HepG2 (cell line): ENCODE results near the gene FBXO7. TPM values are rescaled to one million over a fixed set of nuclear protein-coding genes. Genes with fewer than 3 reads are reported as not detected.
A peak's percentile ranks its signal among the peaks of the same experiment; 100 is the strongest.

Experiments
- AHR ChIP-seq: IDR thresholded peaks from 2 replicates; pipeline ENCODE4 v1.6.1; 2018; ENCODE audit warnings: missing genetic modification reagents, missing compliant biosample characterization
- ATF1 ChIP-seq: IDR thresholded peaks from 2 replicates; pipeline ENCODE4 v1.6.1; 2016; ENCODE audit warnings: mild to moderate bottlenecking, control low read depth
- ATF7 ChIP-seq, 2 experiments: fragments of 450-650 bp in 1 of 2; sonication (generic) in 1 of 2; formaldehyde crosslinking in 1 of 2; IDR thresholded peaks; 2 replicates each; pipeline versions ENCODE4 v1.4.0 to v1.6.1; 2016 to 2020; ENCODE audit warnings: antibody characterized with exemption in 1 of 2, mild to moderate bottlenecking in 1 of 2, missing genetic modification reagents in 1 of 2
- ELF3 ChIP-seq: IDR thresholded peaks from 2 replicates; pipeline ENCODE4 v1.6.1; 2016; ENCODE audit warnings: missing genetic modification reagents, missing compliant biosample characterization
- FIP1L1 ChIP-seq: fragments of 200-400 bp; formaldehyde crosslinking; IDR thresholded peaks from 2 replicates; pipeline ENCODE4 v1.6.1; 2018; ENCODE audit warnings: low read depth, mild to moderate bottlenecking, low read length, moderate library complexity, borderline replicate concordance; ENCODE audit not compliant: insufficient read depth
- FOSL2 ChIP-seq: sonication (generic); formaldehyde crosslinking; IDR thresholded peaks from 2 replicates; pipeline ENCODE4 v1.4.0; 2020; ENCODE audit warnings: missing genetic modification reagents
- HCFC1 ChIP-seq: fragments of 150-350 bp; IDR thresholded peaks from 2 replicates; pipeline ENCODE4 v1.6.1; 2014; ENCODE audit warnings: low read depth, low read length
- HDAC6 ChIP-seq: fragments of 200-600 bp; sonication (generic); IDR thresholded peaks from 2 replicates; pipeline ENCODE4 v1.7.0; 2017; ENCODE audit warnings: mild to moderate bottlenecking, antibody characterized with exemption, low read length, low read depth
- IRF2 ChIP-seq: IDR thresholded peaks from 2 replicates; pipeline ENCODE4 v1.6.1; 2018; ENCODE audit warnings: missing genetic modification reagents, missing compliant biosample characterization
- MYNN ChIP-seq: sonication (generic); formaldehyde crosslinking; IDR thresholded peaks from 2 replicates; pipeline ENCODE4 v1.4.0; 2020; ENCODE audit warnings: mild to moderate bottlenecking, low read depth, missing genetic modification reagents
- NCOA1 ChIP-seq: sonication (generic); formaldehyde crosslinking; IDR thresholded peaks from 2 replicates; pipeline ENCODE4 v1.9.0; 2021; ENCODE audit warnings: missing genetic modification reagents
- NCOA5 ChIP-seq: sonication (generic); formaldehyde crosslinking; IDR thresholded peaks from 2 replicates; pipeline ENCODE4 v1.4.0; 2020; ENCODE audit warnings: missing genetic modification reagents
- NR0B2 ChIP-seq: sonication (generic); formaldehyde crosslinking; IDR thresholded peaks from 2 replicates; pipeline ENCODE4 v1.4.0; 2020; ENCODE audit warnings: mild to moderate bottlenecking, missing genetic modification reagents
- POGZ ChIP-seq: sonication (generic); formaldehyde crosslinking; IDR thresholded peaks from 2 replicates; pipeline ENCODE4 v1.4.0; 2020; ENCODE audit warnings: mild to moderate bottlenecking, missing genetic modification reagents
- RAD51 ChIP-seq: fragments of 450-650 bp; IDR thresholded peaks from 2 replicates; pipeline ENCODE4 v1.6.1; 2016; ENCODE audit warnings: borderline replicate concordance
- SALL1 ChIP-seq: sonication (generic); formaldehyde crosslinking; IDR thresholded peaks from 2 replicates; pipeline ENCODE4 v1.8.0; 2022; ENCODE audit warnings: mild to moderate bottlenecking, missing genetic modification reagents
- SP5 ChIP-seq: IDR thresholded peaks from 2 replicates; pipeline ENCODE4 v1.6.1; 2016; ENCODE audit warnings: low read depth, borderline replicate concordance
- TOPORS ChIP-seq: sonication (generic); formaldehyde crosslinking; IDR thresholded peaks from 2 replicates; pipeline ENCODE4 v1.8.0; 2023; ENCODE audit warnings: mild to moderate bottlenecking, missing genetic modification reagents
- ZBTB20 ChIP-seq: sonication (generic); formaldehyde crosslinking; IDR thresholded peaks from 2 replicates; pipeline ENCODE4 v1.8.1; 2023; ENCODE audit warnings: missing genetic modification reagents, low read depth, mild to moderate bottlenecking, borderline replicate concordance
- ZBTB7A ChIP-seq: sonication (generic); formaldehyde crosslinking; IDR thresholded peaks from 2 replicates; pipeline ENCODE4 v1.8.0; 2022; ENCODE audit warnings: mild to moderate bottlenecking, missing genetic modification reagents
- ZKSCAN1 ChIP-seq: fragments of 150-350 bp; IDR thresholded peaks from 2 replicates; pipeline ENCODE4 v1.6.1; 2014; ENCODE audit warnings: low read length
- ZNF224 ChIP-seq: sonication (generic); formaldehyde crosslinking; IDR thresholded peaks from 2 replicates; pipeline ENCODE4 v1.5.0; 2020; ENCODE audit warnings: mild to moderate bottlenecking, missing genetic modification reagents
- ZNF446 ChIP-seq: sonication (generic); formaldehyde crosslinking; IDR thresholded peaks from 2 replicates; pipeline ENCODE4 v1.5.0; 2020; ENCODE audit warnings: mild to moderate bottlenecking, missing genetic modification reagents
- ZNF451 ChIP-seq: sonication (generic); formaldehyde crosslinking; IDR thresholded peaks from 2 replicates; pipeline ENCODE4 v1.5.0; 2020; ENCODE audit warnings: mild to moderate bottlenecking, missing genetic modification reagents
- ZNF589 ChIP-seq: sonication (generic); formaldehyde crosslinking; conservative IDR thresholded peaks from 2 replicates; pipeline ENCODE4 v1.8.0; 2022; ENCODE audit warnings: mild to moderate bottlenecking, moderate library complexity, missing genetic modification reagents
- ZNF816 ChIP-seq: sonication (generic); formaldehyde crosslinking; IDR thresholded peaks from 2 replicates; pipeline ENCODE4 v1.8.0; 2022; ENCODE audit warnings: missing genetic modification reagents, mild to moderate bottlenecking, borderline replicate concordance
- polyA plus RNA-seq, 8 experiments: library from polyadenylated mRNA; depleted of rRNA in 3 of 8; stranded (reverse) in 7 of 8; unstranded in 1 of 8; fragments of >200 nt; fragmentation: Illumina TruSeq in 4 of 8; extraction: Trizol in 4 of 8; gene quantifications; 2 replicates each; pipeline versions ENCODE4 v1.2.1 to v1.2.3, GENCODE V29; 2011 to 2016; ENCODE audit warnings: low read depth in 4 of 8, missing spikeins in 1 of 8, mixed read lengths in 1 of 8; ENCODE audit not compliant: insufficient read depth in 1 of 8
- total RNA-seq, 5 experiments: library from RNA; depleted of rRNA; stranded (reverse); fragments of >200 nt; fragmentation: Illumina TruSeq; extraction: Trizol; gene quantifications; 2 replicates each; pipeline ENCODE4 v1.2.3, GENCODE V29; 2016; ENCODE audit warnings: low read depth in 1 of 5
- TF ChIP-seq, protein P1 (sequence below): sonication (generic); formaldehyde crosslinking; IDR thresholded peaks from 2 replicates; pipeline ENCODE4 v1.5.0; 2020; ENCODE audit warnings: mild to moderate bottlenecking, missing genetic modification reagents, borderline replicate concordance
- TF ChIP-seq, protein P2 (sequence below): IDR thresholded peaks from 2 replicates; pipeline ENCODE4 v1.6.1; 2012; ENCODE audit warnings: low read depth, low read length, improper control_type of control experiment

The FBXO7 gene
- total and polyA plus RNA-seq, 2 of the 13 experiments (the other 11 are each of a cell fraction or from before 2014, with no cell fraction given), result 105 to 172 TPM

GRCh38 chr22:32512267-32512982, 37.8 kb downstream of the FBXO7 start (continued):
- TF ChIP-seq, protein P1, sequence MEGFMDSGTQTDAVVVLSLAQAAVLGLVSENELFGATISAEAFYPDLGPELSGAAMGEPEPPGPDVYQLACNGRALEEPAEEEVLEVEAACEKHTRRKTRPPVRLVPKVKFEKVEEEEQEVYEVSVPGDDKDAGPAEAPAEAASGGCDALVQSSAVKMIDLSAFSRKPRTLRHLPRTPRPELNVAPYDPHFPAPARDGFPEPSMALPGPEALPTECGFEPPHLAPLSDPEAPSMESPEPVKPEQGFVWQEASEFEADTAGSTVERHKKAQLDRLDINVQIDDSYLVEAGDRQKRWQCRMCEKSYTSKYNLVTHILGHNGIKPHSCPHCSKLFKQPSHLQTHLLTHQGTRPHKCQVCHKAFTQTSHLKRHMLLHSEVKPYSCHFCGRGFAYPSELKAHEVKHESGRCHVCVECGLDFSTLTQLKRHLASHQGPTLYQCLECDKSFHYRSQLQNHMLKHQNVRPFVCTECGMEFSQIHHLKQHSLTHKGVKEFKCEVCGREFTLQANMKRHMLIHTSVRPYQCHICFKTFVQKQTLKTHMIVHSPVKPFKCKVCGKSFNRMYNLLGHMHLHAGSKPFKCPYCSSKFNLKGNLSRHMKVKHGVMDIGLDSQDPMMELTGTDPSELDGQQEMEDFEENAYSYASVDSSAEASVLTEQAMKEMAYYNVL (CRISPR knock-in tag), result peak; percentile 36; the same call in 1 of the 2 replicates
- no peak for TF ChIP-seq AHR (CRISPR knock-in tag)
- no peak for TF ChIP-seq MYNN
- TF ChIP-seq NCOA5 (CRISPR knock-in tag), result no peak
- no peak for TF ChIP-seq HDAC6
- peak; percentile 86; the same call in 1 of the 2 replicates for TF ChIP-seq ZBTB20 (CRISPR knock-in tag)
- no peak for TF ChIP-seq FIP1L1
- TF ChIP-seq ZNF816 (CRISPR knock-in tag), result peak; percentile 83; the same call in 1 of the 2 replicates
- TF ChIP-seq ATF7 (IDR thresholded peaks at IDR 0.05), result no peak
- no peak for TF ChIP-seq ATF7 (CRISPR knock-in tag; IDR thresholded peaks at IDR 0.05)
- TF ChIP-seq ELF3 (CRISPR knock-in tag), result peak; percentile 55; the same call in 1 of the 2 replicates
- peak; percentile 91 for TF ChIP-seq SALL1 (CRISPR knock-in tag)
- TF ChIP-seq, protein P2, sequence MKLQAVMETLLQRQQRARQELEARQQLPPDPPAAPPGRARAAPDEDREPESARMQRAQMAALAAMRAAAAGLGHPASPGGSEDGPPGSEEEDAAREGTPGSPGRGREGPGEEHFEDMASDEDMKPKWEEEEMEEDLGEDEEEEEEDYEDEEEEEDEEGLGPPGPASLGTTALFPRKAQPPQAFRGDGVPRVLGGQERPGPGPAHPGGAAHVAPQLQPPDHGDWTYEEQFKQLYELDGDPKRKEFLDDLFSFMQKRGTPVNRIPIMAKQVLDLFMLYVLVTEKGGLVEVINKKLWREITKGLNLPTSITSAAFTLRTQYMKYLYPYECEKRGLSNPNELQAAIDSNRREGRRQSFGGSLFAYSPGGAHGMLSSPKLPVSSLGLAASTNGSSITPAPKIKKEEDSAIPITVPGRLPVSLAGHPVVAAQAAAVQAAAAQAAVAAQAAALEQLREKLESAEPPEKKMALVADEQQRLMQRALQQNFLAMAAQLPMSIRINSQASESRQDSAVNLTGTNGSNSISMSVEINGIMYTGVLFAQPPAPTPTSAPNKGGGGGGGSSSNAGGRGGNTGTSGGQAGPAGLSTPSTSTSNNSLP, result peak; percentile 78
- TF ChIP-seq IRF2, result peak; percentile 63; the same call in 1 of the 2 replicates
- peak; percentile 68 for TF ChIP-seq FOSL2 (CRISPR knock-in tag)
- no peak for TF ChIP-seq HCFC1
- TF ChIP-seq SP5, result no peak
- no peak for TF ChIP-seq ZNF224 (CRISPR knock-in tag)
- TF ChIP-seq NCOA1 (CRISPR knock-in tag), result no peak; the same call in 1 of the 2 replicates
- TF ChIP-seq ZNF446 (CRISPR knock-in tag), result peak; percentile 59; the same call in 1 of the 2 replicates
- TF ChIP-seq ZBTB7A (CRISPR knock-in tag), result no peak
- no peak for TF ChIP-seq ZNF589 (CRISPR knock-in tag)
- no peak for TF ChIP-seq ZKSCAN1
- TF ChIP-seq RAD51, result no peak
- TF ChIP-seq POGZ (CRISPR knock-in tag), result peak; percentile 86
- 0 out of 2 replicates have a peak, but pooled peaks have one; percentile 23 for TF ChIP-seq TOPORS (CRISPR knock-in tag)
- no peak for TF ChIP-seq NR0B2
- no peak; the same call in 1 of the 2 replicates for TF ChIP-seq ATF1 (CRISPR knock-in tag)
- TF ChIP-seq ZNF451 (CRISPR knock-in tag), result no peak
